ENCODE data around the gene EMC9. TPM values are rescaled to one million over a fixed set of nuclear protein-coding genes. Genes with fewer than 3 reads are reported as not detected.

Gene EMC9, protein sequence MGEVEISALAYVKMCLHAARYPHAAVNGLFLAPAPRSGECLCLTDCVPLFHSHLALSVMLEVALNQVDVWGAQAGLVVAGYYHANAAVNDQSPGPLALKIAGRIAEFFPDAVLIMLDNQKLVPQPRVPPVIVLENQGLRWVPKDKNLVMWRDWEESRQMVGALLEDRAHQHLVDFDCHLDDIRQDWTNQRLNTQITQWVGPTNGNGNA
- total RNA-seq: 17.1 and 23.2 TPM in 2 replicates

DNA sequence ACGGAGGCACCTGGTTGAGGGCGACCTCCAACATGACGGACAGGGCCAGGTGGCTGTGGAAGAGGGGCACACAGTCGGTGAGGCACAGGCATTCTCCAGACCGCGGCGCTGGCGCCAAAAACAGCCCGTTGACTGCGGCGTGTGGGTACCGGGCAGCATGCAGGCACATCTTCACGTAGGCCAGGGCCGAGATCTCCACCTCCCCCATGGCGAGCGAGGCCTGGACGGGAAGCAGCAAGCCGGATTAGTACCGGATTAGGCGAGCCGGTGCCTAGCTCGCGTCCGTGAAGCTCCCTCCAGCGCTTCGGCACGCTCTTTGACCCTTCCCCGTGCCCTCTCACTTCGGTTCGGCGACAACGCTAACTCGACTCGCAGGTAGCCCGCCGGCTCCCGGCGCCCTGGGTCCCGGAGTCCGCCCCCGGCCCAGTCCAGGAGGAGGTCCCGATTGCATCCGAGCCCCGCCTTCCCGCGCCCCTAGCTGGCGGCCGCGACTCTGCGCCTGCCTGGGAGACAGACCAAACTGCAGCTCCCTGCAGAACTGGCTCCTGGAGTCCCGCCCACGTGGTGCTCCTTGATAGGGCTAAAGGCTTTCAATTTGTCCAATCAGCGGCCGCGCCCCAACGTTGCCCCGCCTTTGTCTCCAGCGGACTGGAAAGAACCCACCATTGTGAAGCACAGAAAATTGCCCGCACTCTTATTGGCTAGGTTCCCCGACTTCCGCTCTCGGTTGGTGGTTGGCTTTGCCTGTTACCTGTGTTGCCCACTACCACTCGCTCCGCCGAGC lies at the start of gene EMC9:
TSS of gene EMC9 (minus strand) at position 495 of the 784 bp plus-strand sequence. CDS start at position 208, 287 bp downstream.
- TF ChIP-seq, protein P1, sequence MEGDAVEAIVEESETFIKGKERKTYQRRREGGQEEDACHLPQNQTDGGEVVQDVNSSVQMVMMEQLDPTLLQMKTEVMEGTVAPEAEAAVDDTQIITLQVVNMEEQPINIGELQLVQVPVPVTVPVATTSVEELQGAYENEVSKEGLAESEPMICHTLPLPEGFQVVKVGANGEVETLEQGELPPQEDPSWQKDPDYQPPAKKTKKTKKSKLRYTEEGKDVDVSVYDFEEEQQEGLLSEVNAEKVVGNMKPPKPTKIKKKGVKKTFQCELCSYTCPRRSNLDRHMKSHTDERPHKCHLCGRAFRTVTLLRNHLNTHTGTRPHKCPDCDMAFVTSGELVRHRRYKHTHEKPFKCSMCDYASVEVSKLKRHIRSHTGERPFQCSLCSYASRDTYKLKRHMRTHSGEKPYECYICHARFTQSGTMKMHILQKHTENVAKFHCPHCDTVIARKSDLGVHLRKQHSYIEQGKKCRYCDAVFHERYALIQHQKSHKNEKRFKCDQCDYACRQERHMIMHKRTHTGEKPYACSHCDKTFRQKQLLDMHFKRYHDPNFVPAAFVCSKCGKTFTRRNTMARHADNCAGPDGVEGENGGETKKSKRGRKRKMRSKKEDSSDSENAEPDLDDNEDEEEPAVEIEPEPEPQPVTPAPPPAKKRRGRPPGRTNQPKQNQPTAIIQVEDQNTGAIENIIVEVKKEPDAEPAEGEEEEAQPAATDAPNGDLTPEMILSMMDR (IDR thresholded peaks at IDR 0.05; ENCODE audit: insufficient read depth, low read length, poor library complexity, severe bottlenecking): peak; percentile 35
- Histone ChIP-seq H3K27me3 (ENCODE audit: control insufficient read depth, insufficient read depth, low read length) (no peaks in the 10 kb centered on the region), H3K36me3 (ENCODE audit: control insufficient read depth, insufficient read depth, low read length) (peaks cover 2% of the 10 kb centered on the region), H3K4me3 (ENCODE audit: low read depth, low read length) (peak within 1 kb of the TSS; percentile 91)
- DNase-seq (ENCODE audit: low read depth): peak; percentile 98

DNA sequence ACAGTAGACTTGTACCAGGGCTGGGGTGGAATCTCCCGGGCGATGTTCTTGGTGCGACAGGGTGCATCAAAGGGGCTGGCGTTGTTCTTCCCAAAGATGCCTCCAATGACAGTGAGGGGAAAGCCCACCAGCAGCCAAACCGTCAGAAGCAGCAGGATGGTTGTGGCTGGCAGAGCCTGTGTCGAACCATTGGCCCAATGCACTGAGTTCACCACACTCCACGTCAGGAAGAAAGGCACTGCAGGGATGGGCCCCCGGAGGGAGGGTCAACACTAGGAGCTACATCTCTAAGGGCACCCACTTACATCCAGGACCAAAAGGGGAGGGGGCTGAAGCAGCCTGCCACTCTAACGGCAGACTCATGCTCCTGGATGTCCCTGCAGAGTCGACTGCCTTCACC lies 49.0 kb upstream of the EMC9 start:
- H3K4me3 ChIP-seq (ENCODE audit: low read depth, low read length): no peak overlapping the region
- no peak for DNase-seq (ENCODE audit: low read depth)
- H3K36me3 ChIP-seq (ENCODE audit: control insufficient read depth, insufficient read depth, low read length): peaks cover 4% of the 10 kb centered on the region
- TF ChIP-seq, protein P1 (IDR thresholded peaks at IDR 0.05; ENCODE audit: insufficient read depth, low read length, poor library complexity, severe bottlenecking): no peak
- H3K27me3 ChIP-seq (ENCODE audit: control insufficient read depth, insufficient read depth, low read length): no peaks in the 10 kb centered on the region

GRCh38 chr14:24189460-24189859 lies 48.1 kb upstream of the EMC9 start:
- Histone ChIP-seq H3K36me3 (ENCODE audit: control insufficient read depth, insufficient read depth, low read length) (peaks cover 4% of the 10 kb centered on the region), H3K27me3 (ENCODE audit: control insufficient read depth, insufficient read depth, low read length) (no peaks in the 10 kb centered on the region), H3K4me3 (ENCODE audit: low read depth, low read length) (no peak overlapping the region)
- TF ChIP-seq, protein P1 (IDR thresholded peaks at IDR 0.05; ENCODE audit: insufficient read depth, low read length, poor library complexity, severe bottlenecking): no peak
- no peak for DNase-seq (ENCODE audit: low read depth)

- TF ChIP-seq, protein P1 (IDR thresholded peaks at IDR 0.05; ENCODE audit: insufficient read depth, low read length, poor library complexity, severe bottlenecking): no peak
- peaks cover 4% of the 10 kb centered on the region for H3K36me3 ChIP-seq (ENCODE audit: control insufficient read depth, insufficient read depth, low read length)
- no peak for DNase-seq (ENCODE audit: low read depth)
- H3K27me3 ChIP-seq (ENCODE audit: control insufficient read depth, insufficient read depth, low read length): no peaks in the 10 kb centered on the region
- no peak overlapping the region for H3K4me3 ChIP-seq (ENCODE audit: low read depth, low read length)
Observed at GRCh38 chr14:24189059-24189375, 47.6 kb upstream of the EMC9 start.

DNA sequence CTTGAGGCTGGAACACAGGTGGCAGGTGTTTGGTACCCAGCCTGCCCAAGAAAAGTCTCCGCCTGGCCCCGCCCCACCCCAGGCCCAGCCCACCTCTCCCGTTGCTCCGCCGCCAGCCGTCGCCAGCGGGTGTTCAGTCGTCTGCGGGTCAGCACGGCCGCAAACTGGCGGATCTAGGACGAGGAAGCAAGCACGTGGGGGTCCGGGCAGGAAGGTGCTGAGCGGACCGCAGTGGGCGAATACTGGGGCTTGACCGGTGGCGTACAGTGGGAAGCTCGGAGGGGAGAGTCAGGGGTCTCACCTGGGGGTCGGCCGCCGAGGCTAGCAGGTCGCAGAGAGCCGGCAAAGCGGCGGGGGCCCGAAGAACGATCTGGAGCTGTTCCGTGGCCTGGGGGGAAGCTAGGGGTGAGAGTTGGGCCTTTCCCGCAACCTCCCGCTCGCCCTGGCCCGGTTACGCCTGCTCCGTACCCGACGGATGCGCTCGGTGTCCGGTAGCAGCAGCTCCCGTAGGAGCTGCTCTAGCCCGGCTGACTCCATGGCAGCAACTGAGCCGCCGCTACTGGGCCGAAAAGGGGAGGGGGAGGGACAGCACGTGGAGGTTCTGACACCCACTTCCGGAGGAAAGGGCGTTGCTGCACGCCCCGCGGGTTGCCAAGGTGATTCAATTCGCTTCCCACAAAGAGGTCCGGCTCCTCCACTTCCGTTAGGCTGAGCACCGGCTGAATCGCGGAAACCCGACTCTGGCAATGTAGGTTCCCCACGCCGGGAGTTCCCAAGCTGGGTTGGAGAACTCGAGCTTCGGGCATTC lies 47.1 kb upstream of the EMC9 start, which contains the start of gene IPO4:
TSS of gene IPO4 (minus strand) at position 566 of the 808 bp plus-strand sequence. CDS start at position 537, 29 bp downstream.
- peak within 1 kb of the TSS; percentile 63 for H3K4me3 ChIP-seq (ENCODE audit: low read depth, low read length)
- TF ChIP-seq, protein P1 (IDR thresholded peaks at IDR 0.05; ENCODE audit: insufficient read depth, low read length, poor library complexity, severe bottlenecking): no peak
- peak; percentile 84 for DNase-seq (ENCODE audit: low read depth)
- peaks cover 4% of the 10 kb centered on the region for H3K36me3 ChIP-seq (ENCODE audit: control insufficient read depth, insufficient read depth, low read length)
- no peaks in the 10 kb centered on the region for H3K27me3 ChIP-seq (ENCODE audit: control insufficient read depth, insufficient read depth, low read length)

Data from kidney epithelial cell (primary cell).